Vagina (tissue), 2 donors: ENCODE data around the gene TBC1D7.

Experiments used
- POLR2A ChIP-seq, 2 donors: fragments of 450-650 bp; IDR thresholded peaks; one replicate each; pipeline ENCODE4 v1.6.1; 2017; ENCODE audit warnings: antibody characterized with exemption in 2 of 2, mild to moderate bottlenecking in 2 of 2, moderate library complexity in 2 of 2
- POLR2AphosphoS5 ChIP-seq, 2 donors: sonication (generic); formaldehyde crosslinking; IDR thresholded peaks; one replicate each; pipeline ENCODE4 v1.9.0; 2017; ENCODE audit warnings: antibody characterized with exemption in 2 of 2, mild to moderate bottlenecking in 2 of 2, low read depth in 1 of 2; ENCODE audit not compliant: insufficient read depth in 1 of 2

GRCh38 chr6:13304580-13305260 lies 23.6 kb downstream of the TBC1D7 start:
- TF ChIP-seq POLR2AphosphoS5 (IDR thresholded peaks at IDR 0.05; ENCODE audit: insufficient read depth in 1 of 2, low read depth in 1 of 2) (no peak), POLR2A (IDR thresholded peaks at IDR 0.05) (no peak)
